ENCODE results near the gene MDFIC.

Gene MDFIC

DNA sequence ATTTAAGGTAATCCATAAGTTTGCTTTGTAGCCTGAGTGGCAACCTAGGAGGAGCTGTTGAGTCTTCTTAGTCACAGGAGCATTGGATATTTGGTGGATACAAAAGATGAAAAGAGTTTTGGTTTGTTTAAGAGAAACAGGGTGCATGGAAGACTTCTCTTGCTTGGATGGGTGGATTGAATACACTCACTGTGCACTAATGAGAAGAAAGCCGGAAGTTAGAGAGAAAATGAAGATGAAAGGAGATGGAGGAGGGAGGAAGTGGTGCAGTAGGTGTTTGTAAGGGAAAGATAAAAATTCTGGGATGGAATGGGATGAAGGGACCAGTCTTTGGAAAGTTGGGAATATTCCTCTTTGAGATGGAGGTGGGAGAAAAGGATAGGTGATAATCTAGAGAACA lies 7.7 kb downstream of the MDFIC start:
- DNase-seq, result no peak

DNA sequence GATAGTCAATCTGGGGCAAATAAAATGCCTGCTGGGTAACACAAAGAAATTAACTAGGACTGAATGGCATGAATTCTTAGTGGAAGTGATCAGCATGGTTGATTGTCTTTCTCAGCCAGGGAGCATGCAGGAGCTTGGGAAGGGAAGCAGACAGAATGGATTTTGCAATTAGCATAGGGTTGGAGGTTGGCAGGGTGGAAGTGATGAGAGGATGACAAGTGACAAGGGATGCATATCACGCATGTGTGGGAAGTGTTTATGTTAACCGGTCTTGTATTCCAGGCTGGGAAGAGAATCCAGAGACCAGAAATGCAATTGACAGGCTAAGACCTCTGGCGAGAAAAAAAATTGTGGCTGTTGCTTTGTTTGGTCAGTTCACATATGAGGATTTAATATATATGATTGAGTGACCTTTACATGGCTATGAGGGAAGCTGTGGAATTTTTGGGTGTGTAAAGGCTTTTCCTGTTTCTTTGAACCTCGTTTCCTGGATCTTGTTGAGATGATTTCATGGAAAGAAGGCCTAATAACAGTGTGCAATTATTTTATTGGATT lies 8.3 kb downstream of the MDFIC start:
- DNase-seq, result no peak

DNA sequence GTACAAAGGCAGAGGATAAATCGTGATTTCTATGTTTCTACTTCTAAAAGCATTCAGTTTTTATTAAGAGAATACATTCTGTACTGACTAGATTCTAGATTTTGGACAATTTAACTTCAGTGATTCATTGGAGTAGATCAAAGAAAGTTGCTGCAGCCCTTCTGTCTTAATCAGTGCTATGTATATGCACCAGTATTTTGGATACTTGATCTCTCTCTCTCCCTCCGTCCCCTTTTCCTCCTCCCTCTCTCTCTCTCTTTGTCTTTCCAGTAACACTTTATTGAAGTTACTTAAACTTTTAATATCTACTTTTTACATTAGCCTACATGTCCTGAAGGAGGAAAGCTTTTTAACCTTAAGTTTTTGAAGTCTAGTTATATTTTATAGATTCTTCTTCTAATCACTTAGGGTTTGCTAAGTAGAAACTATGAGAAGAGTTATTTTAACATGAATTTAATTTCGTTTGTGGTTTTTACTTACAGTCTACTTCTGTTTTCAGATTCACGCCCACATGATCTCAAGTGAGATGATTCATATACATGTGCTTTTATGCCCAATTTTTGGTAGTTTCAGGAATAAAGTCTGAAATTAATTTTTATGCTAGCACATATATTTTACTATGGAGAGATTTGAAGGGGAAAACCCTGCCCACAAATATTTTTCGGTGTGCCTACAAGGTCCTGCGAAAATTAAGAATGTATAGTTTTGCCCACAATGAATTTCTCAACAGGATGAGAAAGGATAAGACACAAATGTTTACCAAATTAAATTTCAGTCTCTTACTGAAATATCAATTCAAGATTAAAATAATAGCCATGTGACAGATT lies 9.1 kb downstream of the MDFIC start:
- no peak for DNase-seq

DNA sequence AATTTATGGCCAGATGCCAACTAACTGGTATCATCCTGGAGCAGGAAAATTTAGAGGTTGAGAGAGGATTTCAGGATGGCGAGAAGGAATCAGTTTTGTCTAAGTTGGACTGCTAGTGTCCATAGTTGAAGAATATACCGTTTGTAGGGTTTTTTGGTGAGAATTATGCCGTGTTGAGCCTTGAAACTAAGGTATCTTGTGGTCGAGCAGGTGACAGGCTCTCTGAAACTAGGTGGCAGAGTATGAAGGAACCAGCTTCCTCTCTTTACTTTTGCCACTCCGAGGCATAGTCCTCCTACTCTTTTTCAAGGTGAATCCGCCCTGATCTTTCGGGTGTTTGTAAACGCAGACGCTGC lies 9.7 kb downstream of the MDFIC start:
- DNase-seq, result no peak

DNA sequence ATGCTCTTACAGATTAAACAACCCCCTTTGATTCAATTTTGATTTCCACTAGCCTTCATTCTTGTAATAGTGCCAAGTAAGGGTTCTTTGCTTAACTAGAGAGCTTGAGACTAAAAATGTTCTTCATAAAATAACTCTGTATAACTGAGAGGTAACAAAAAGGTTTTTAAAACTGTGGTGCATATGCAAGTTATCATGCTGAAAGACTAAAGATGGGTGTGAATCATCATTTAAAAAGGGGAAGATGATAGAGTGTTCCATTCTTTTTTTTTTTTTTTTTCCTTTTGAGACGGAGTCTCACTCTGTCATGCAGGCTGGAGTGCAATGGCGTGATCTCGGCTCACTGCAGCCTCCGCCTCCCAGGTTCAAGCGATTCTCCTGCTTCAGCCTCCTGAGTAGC lies 11.1 kb downstream of the MDFIC start:
- DNase-seq, result no peak

DNA sequence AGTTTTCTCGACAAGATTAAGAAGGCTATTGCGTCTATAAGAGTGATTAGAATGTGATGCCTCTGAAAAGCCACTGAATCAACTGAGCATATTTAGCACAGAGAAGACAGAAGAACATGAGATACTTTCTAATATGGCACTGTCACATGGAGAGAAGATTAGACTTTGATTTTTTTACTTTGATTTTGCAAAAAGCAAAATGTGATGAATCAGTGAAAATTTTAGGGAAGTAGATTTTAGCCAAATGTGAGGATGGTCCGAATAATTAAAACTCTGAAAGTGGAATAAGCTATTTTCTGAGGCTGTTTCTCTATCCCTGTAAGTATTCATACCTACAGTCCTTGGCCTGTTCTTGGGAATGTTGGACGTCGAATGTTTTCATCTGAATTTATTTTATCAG lies 11.8 kb downstream of the MDFIC start:
- no peak for DNase-seq

DNA sequence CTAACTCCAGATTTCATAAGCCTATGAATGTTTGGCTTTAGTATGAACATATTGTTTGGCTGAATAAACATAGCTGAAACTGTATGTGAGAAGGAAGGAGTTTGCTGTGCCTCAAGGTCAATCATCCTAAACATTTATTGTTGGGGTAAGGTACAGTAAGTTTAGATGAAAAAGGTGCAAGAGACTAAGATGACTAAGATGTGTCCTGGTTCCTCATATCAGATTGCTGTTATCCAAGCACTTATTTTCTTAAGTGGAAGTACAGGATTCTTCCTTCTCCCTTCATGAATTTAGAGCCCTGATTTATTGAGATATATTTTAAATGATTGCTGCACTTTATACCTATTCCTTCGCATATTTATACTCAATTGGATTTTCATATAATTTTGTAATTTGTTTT lies 12.2 kb downstream of the MDFIC start:
- no peak for DNase-seq

DNA sequence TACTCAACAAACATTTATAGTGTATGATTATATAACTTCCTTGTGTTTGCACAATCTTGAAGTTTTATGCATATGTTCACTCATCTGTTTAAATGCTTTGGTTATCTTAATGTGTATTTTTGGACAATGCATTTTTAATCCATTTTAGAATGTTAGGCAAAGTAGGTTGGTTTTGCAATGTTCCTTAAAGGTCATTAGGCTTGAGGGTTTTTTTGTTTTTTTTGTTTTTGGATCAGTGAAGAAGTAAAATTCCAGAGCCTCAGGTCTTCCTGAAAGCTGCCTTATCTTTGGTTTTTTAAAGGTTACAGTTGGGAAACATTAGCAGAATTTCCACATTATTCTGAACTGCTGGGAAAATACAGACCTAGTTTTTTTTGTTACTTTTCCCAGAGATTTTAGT lies 12.8 kb downstream of the MDFIC start:
- no peak for DNase-seq

DNA sequence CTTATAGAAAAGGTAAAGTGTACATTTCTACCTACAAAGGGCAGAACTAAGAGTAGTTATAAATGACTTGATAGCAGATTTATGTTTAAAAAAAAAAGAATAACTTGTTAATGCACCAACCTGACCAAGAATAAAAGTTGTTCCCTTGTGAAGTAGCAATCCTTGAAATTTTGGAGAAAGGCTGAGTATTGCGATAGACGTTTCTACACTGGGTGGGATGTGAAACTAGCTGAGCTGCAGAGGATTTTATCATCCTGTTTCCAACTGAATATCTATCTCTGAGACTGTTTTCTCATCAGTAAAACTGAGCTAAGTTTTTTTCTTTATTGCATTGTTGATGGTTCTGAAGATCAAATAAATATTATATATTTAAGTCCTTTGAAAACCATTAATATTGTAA lies 14.6 kb downstream of the MDFIC start:
- DNase-seq, result no peak

DNA sequence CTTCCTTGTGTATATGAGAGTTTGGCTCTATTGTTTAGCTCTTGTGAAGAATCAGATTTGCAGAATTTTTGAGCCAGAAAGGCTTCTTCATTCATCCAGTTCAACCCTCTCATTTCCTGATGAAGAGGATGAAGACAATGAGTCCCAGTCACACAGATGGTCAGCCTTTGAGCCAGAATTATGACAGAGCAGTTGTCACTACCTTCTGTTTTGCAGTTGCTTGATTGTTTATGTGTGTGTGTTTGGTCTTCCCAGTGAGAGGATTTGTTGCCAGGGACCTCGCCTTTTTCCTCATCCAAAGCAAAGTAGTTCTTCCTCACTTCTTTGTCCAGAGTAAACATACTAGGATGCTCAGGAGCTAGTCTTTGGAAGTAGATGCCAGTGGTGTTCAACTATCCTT lies 15.6 kb downstream of the MDFIC start:
- DNase-seq, result no peak

DNA sequence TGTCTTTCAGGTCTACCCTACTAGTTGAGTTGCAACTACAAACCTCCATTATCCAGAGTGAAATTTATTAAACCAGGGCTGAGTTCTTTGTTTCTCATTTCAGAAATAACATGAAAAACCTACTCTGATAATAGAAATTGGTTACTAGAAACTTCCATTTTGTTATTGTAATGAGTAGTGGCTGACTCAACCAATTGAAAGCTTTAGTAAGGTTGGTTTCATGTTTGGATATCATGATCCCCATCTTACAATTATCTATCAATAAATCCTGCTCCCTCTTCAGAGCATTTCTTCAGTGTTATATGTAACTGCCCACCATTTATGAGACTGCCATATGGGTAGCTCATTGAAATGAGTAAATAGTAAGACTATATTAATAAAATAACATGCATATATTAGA lies 16.9 kb downstream of the MDFIC start:
- DNase-seq, result no peak

DNA sequence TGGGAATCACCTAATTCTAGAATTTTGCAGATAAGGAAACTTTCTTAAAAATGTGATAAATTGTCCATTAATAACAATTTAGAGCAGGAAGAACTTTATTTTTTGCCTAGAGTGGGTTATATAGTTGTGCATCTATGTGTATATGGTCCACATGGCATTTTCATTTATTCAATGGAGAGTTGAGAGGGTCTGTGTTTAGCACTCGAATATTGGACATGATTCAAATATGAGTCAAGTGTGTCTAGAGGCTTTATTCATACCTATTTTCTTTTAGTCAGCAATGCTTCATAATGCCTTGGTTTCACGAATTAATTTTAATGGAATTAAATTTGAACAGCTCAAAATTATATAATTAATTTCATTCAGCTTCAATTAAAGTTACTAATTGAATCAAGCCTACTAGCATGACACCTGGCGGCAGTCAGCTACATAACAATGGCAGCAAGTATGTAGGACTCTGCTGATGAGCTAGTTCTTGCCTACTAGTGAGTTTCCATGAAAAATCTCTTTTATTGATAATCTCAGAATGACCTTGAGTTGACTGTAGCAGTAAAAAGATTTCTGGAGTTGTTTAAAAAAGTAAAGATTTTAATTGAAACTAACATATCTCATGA lies 17.7 kb downstream of the MDFIC start:
- no peak for DNase-seq

DNA sequence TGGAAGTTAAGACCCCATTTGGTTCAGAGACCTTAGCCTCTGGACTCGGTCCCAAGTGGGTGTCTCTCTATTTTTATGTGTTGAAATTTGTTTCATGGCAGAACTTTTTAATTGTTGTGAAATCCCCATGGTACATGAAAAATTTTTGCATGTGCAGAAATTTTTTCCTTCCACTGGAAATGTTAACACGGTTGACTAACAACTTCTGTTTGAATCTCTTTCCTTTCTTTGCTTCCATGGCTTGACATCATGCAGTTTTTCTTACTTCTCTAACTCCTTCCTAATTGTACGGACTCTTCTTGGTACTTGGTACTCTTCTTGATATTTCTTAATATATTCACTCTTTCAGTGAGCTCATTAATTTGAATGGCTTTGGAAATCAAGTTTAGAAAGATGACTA lies 18.3 kb downstream of the MDFIC start:
- DNase-seq, result no peak

DNA sequence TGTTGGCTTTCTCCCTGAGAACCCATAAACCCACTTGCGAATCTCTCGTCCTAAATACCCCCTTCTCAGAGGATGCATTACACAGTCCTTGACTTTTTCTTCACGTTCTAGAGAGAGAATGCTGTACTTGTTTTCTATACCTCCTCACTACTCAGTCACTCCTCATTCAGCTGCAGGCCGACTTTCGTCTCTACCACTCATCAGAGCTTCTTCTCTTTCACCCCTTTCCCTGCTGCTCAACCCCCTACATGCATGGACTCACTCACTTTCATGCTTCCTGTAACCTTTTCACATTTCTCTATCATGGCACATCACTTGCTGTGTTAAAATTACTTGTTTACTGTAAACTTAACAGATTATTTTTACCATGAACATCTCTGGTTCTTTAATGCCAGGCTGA lies 19.8 kb downstream of the MDFIC start:
- DNase-seq, result no peak

DNA sequence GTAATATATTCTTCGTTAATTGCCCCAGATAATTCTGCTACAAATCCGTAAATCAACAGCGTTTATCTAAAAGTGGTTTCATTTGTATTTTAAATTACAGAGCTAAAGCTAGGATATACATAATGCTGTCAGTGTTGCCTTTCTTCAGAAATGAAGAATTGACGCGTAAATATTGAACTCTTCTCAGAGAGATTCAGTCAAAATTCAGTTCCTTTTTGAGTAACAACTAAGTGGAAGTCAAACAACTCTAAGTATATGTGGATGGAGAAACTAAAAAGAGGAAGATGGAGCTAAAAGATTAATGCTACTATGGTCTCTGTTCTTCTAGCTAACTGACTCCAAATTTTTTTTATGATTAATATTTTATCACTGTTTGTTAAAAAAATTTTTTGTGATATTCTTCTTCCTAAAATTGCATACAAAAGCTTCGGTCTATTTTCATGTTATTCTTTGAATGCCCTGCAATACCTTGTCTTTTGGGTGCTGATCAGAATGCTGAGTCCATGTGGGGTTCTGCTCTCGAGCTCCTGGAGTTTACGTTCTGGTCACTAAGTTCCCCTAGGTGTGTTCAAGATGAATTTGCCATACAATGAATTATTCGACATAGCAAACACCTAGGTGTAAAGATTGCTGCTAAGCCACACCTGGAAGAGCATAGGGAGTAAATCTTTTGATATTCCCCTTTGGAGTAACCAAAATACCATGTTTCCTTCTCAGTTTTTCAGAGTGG lies 20.7 kb downstream of the MDFIC start:
- DNase-seq, result no peak

DNA sequence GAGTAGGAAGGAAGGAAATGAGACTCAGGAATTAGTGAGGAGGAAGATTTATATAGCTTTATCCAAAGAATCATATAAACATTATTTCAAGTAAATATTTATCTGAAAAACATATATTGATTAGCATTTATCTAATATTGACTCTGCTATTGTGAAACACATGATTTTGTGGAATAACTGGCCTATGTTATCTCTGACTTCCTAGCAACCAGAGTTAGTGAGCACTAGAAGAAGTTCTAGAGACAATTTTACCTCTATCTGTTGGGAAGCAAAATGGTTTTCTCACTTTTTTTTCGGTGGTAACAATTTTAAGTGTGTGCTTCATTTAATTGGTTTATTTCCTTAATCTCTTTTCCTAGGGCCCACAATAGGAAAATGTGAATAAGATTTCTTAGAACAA lies 21.6 kb downstream of the MDFIC start:
- no peak for DNase-seq

DNA sequence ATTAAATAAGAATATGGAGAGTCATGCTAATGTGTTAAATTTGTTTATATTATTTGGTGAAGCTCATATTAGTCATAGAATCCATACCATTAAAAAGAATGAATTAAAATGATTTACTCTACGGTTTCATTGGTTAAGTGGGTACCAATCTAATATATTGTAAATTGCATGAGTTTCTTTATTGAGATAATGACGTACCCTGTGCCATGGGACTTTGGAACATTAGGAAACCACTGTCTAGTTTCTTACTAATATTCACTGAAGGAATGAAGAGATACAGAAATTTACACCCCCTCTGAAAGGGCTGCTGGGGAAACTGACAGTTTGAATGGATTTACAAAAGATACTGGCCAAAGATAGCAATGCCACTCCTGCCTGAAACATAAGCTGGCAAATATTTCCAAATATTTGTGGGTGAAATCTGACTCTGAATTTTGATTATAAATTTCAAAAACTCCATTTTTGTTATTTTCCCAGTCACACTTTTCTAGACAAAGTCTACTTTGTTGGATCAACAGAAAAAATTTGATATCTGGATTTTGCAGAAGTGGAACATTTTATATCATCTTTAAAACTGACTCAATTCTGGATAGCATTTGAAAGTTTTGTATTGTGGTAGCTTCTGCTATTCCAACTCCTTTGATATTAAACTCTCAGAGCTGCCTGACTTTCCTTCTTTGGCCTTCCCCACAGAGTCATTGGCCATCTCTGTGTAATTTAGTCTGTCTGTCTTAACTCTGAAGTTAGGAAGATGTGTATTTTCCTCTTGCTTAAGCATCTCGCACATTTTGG lies 22.3 kb downstream of the MDFIC start:
- no peak for DNase-seq

DNA sequence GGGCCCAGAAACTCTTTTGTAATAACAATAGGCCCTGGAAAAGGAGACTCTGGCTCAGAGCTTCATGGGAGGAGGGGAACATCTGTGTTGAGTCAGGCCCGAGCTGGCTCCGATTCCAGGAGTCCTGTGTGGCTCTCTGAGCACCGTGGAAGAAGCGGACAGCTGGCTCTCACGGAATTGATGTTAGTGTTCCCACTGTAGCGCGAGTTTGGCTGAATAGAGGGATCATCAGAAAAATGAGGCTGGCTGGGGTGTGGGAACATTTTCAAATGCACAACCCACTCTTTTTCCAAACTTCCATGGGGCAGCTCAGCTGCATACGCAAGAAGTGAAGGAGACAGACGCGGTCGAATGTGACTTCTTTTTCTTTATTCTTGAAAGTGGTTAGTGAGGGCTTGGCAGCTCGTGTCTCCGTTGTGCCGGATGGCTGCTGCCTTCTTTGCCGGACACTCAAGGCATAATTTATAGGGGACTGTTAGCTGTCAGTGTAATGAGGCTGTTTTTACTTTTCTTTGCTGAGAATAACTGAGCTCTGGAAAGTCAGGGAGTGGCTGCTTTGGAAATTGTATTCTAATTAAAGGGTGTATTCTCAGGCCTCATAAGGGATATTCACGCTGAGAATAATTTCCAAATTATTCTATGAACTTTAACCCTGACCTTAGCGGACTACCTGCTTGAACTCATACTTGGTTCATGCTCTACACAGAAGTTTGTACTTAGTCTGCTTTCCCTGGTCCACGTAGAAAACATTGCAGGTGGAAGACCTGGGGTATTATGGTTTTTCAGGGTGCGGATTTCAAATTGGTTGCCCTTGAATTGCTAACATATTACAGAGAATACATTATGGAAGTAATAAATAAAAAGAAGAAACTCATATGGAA lies 23.1 kb downstream of the MDFIC start:
- DNase-seq, result peak; percentile 22

DNA sequence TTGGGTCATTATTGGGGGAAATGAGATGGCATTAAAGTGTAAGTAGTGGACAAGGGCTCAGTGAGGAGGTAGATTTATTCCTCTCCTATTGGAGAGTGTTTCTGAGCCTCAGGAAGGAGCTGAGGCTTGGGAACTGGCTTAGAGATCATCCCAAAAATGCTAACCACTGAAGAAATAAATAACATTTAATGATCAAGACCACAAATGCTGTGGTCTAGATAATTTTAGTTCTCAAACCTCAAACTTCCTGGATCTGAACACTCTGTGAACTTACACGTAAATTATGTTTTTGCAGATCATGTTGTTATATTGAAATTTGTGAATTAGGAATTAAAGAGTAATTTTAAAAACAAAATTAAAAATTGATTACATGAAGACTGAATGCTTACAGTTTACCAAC lies 27.3 kb downstream of the MDFIC start:
- no peak for DNase-seq

DNA sequence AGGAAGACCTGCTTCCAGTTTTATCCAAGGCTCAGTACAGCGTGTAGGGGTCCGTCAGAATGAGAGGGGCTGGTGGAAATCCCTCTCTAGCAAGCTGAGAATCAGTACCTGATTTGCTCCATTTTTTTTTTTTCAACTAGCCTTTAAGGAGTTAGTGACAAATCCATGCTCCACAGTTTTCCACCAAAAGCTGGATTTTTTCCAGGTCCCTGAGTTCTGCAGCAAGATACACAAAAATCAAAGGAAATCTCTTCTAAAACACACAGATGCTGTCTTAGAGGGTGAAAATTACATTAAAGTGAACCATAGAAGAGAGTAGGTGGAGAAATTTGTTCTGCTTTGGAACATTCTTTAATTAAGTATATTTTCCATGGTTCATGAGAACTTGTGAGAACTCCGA lies 30.4 kb downstream of the MDFIC start:
- DNase-seq, result no peak

DNA sequence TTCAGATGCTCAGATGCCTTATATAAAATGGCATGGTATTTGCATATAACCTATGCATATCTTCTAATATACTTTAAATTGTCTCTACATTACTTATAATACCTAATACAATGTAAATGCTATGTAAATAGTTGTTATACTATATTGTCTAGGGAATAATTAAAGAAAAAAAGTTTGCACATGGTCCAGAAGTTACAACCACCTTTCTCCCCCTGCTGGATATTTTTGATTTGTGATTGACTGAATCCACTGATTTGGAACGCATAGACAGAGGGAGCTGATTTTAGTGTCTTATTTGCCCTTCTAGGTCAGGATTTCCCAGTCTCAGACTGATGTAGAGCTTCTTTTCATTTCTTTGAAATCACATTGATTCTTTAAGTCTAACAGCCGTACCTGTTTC lies 31.8 kb downstream of the MDFIC start:
- DNase-seq, result no peak

DNA sequence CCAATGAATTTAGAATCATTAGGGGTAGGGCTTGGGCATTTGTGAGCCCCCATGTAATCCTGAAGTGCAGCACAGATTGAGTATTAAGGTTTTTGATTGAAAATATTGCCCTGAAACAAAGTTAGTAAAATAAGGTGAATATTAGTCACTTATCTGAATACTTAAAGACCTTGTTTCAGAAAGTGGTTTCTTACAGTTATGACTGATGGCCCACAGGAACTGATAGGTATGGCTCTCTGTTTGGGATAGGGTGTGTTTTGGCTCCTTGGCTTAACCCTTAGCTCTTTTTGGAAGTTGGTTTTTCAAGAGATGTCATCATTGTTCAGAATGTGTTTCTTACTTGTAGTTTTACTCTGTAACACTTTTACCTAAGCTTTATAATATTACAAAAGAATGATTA lies 34.8 kb downstream of the MDFIC start:
- DNase-seq, result no peak

Measured in NCI-H2171 (cell line).